RCC 7860 (cell line): Measurements from ENCODE around the gene RAB36.
A peak's percentile ranks its signal among the peaks of the same experiment; 100 is the strongest.

Source experiments
- DNase-seq: peaks from one replicate; pipeline ENCODE4 v3.0.0-alpha.2; 2015; ENCODE audit warnings: low spot score
- FAIRE-seq: peaks from 2 replicates; lab custom pipeline; 2012; peaks lifted over from hg19 to GRCh38; lab: Jason Lieb, UNC

RAB36 gene

DNA sequence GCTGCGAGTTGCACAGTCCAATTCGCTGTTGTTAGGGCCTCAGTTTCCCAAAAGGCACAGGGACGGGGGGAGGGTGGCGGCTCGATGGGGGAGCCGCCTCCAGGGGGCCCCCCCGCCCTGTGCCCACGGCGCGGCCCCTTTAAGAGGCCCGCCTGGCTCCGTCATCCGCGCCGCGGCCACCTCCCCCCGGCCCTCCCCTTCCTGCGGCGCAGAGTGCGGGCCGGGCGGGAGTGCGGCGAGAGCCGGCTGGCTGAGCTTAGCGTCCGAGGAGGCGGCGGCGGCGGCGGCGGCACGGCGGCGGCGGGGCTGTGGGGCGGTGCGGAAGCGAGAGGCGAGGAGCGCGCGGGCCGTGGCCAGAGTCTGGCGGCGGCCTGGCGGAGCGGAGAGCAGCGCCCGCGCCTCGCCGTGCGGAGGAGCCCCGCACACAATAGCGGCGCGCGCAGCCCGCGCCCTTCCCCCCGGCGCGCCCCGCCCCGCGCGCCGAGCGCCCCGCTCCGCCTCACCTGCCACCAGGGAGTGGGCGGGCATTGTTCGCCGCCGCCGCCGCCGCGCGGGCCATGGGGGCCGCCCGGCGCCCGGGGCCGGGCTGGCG, 35.1 kb downstream of the RAB36 start, which contains the start of gene BCR:
TSS of gene BCR (plus strand) at position 209 of the 592 bp plus-strand sequence. CDS start 452 bp downstream, outside the sequence.
- DNase-seq (peak; percentile 22), FAIRE-seq (no peak)

DNA sequence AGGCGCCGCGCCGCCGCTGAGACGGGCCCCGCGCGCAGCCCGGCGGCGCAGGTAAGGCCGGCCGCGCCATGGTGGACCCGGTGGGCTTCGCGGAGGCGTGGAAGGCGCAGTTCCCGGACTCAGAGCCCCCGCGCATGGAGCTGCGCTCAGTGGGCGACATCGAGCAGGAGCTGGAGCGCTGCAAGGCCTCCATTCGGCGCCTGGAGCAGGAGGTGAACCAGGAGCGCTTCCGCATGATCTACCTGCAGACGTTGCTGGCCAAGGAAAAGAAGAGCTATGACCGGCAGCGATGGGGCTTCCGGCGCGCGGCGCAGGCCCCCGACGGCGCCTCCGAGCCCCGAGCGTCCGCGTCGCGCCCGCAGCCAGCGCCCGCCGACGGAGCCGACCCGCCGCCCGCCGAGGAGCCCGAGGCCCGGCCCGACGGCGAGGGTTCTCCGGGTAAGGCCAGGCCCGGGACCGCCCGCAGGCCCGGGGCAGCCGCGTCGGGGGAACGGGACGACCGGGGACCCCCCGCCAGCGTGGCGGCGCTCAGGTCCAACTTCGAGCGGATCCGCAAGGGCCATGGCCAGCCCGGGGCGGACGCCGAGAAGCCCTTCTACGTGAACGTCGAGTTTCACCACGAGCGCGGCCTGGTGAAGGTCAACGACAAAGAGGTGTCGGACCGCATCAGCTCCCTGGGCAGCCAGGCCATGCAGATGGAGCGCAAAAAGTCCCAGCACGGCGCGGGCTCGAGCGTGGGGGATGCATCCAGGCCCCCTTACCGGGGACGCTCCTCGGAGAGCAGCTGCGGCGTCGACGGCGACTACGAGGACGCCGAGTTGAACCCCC, 35.8 kb downstream of the RAB36 start:
- no peak for DNase-seq
- no peak for FAIRE-seq

DNA sequence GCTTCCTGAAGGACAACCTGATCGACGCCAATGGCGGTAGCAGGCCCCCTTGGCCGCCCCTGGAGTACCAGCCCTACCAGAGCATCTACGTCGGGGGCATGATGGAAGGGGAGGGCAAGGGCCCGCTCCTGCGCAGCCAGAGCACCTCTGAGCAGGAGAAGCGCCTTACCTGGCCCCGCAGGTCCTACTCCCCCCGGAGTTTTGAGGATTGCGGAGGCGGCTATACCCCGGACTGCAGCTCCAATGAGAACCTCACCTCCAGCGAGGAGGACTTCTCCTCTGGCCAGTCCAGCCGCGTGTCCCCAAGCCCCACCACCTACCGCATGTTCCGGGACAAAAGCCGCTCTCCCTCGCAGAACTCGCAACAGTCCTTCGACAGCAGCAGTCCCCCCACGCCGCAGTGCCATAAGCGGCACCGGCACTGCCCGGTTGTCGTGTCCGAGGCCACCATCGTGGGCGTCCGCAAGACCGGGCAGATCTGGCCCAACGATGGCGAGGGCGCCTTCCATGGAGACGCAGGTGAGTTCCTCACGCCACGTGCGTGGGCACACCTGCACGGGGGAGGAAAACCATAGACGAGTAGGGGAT, 36.5 kb downstream of the RAB36 start:
- no peak for DNase-seq

DNA sequence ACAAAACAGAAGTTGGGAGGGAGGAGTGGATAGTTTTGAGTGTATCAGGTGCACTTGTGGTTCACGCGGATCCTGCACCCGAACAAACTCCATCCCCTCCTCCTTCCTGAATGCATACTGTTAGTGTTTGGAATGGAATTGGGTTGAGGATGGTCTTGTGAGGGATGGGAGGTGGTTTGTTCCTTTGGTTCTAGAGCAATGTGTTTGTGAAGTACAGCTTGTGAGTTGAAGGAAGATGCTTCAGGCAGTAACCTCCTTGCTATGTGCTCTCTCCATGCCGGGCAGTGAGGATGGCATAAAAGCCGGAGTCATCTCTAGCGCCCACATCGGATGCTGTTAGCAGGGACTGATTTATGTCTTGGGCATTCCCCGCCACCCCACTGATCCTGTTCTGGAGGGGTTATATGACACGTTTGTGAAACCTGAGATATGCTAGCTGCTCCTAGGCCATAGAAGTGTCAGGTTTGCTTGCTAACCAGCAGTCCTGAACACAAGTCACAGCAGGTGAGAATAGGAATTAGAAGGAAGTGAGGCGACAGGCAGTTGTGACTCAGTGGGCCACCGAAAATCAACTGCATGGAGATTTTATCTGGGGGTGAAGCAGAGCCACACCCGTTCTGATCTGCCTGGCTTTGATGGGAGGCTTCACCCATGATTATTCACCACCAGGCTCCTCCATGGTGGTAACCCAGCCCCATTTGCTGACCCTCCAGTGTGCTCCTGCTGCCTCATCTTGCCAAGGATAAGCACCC, 37.2 kb downstream of the RAB36 start:
- peak; percentile 70 for DNase-seq
- FAIRE-seq = no peak

More for the DNA sequence above, 36.5 kb downstream of the RAB36 start:
- FAIRE-seq = no peak

DNA sequence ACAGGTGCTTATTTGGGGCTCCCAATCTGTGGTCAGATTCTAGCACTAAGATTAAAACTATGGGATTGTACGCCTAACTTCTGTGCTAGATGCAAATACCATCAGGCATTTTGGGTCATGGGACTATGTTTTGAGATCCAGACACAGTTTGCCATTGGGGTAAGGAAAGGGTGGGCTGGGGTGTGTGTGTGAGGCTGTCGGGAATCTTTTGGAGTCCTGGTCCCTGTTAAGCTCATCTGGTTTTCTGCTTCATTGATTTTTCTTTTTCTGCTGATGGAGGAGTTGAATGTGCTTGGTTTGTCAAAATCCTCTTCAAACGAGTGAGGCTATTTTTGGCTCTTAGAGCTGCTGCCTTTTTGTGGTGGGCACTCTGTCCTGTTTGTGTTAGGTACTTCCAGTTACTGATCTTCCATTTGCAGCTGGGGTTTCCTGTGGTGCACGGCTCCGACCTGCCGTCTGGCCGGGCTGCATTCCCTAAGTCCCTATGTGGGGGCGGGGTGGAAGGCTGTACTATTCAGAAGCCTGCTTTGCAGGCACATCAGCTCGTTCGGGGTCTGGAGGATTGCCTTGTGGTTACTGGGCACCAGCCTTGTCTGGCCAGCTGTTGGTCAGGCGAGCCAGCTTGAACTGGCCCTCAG, 37.9 kb downstream of the RAB36 start:
- FAIRE-seq = no peak
- DNase-seq = peak; percentile 49

DNA sequence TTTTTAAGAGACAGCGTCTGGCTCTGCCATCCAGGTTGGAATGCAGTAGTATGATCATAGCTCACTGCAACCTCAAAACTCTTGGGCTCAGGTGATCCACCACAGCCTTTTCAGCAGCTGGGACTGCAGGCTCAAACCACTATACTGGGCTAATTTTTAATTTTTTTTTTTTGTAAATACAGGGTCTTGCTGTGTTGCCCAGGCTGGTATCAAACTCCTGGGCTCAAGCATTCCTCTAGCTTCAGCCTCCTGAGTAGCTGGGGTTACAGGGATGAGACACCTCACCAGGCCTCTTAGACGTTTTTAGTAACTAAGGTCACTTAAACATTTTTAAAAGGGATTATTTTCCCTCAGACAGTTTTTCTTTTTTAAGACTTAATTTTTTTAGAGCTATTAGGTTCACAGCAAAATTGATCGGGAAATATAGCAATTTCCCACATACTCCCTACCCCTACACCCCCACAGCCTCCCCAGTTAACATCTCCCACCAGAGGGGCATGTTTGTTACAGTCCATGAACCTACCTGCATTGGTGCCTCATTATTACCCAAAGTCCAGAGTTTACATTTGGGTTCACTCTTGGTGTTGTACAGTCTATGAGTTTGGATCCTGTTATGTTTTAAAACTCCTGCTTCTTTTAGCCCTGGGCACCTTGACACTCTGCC, 39.0 kb downstream of the RAB36 start:
- FAIRE-seq (no peak), DNase-seq (no peak)

DNA sequence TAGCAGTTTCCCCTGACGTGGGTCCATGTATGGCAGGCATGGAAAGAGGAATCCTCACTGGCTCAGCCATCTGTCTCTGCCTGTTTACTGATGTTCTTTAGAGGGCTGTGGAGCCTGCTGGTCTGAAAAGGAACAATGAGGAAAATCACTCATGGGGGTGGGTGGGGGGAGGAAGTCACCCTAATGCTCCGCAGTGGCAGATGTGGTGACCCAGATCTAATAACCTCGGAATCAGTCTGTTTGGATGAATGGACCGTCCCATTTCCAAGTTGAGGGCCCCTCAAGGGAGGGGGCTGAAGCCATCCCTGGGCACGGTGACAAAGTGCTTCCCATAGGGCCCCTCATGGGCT, 39.5 kb downstream of the RAB36 start:
- DNase-seq (no peak), FAIRE-seq (no peak)

DNA sequence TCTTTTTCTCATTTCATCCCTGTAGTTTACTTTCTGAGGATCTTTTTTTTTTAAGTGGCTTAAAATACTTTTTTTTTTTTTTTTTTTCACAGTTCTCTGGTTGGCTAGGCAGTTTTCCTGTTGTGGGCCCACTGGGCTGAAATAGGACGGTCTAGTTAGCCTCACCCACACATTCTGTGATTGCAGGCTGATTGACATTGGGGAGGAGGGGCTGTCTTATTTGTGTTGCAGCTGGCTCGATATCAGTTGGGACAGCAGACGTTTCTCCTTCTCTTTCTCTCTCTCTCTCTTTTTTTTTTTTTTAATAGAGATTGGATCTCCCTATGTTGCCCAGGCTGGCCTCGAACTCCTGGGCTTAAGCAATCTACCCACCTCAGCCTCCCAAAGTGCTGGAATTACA, 41.9 kb downstream of the RAB36 start:
- DNase-seq (no peak), FAIRE-seq (no peak)

DNA sequence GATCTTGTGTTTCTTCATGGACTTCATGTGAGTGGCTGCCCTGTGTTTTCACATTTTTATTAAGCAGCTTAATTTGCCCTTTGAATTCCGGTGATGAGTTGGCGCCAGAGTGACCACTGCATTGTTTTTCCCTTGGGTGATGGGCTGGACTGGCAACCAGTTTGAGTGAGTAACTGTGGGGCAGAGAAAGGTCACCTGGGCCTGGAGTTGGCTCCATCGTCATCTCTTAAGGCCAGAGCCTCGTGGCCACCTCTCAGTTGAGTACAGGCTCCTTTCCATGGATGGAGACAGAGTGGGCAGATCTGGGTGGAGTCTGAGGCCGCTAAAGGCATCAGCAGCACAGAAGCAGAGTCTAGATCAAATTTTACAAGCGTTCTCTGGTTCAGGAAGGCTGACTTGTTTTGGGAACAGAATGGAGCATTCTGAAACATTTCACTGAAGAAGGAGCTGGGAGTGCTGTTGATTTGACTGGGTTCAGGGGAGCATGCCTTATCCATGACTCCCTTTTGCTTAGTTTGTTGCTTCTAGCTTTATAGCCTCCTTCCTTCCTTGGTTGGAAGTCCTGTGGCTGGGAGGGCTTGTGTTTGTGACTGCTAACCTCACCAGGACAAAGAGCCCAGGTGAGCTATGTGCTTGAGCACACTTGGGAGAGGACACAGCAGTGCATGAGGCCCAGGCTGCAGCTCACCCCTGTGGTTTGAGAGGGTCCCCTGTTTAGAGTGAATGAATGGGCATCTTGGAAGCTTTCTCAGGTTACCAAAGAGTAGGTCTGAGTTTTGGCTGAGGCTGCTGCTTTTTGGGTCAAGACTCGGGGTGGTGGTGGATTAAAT, 42.8 kb downstream of the RAB36 start:
- no peak for FAIRE-seq
- DNase-seq = no peak

DNA sequence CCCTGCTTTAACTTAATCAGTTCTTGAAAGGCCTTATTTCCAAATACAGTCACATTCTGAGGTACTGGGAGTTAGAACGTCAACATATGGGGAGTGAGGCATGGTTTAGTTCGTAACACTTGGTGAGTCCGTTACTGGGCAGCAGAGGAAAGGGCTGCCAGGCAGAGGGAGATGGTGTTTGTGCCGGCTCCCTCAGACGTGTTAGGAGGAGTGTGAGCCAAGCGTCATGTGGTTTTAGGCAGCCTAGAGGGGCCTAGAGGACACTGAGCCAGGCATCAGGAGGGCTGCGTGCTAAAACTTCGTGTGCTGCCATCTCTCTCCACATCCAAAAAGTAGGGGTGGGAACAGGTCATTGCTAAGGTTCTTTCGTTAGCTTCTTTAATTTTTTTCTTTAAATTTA, 45.2 kb downstream of the RAB36 start:
- FAIRE-seq = no peak

DNA sequence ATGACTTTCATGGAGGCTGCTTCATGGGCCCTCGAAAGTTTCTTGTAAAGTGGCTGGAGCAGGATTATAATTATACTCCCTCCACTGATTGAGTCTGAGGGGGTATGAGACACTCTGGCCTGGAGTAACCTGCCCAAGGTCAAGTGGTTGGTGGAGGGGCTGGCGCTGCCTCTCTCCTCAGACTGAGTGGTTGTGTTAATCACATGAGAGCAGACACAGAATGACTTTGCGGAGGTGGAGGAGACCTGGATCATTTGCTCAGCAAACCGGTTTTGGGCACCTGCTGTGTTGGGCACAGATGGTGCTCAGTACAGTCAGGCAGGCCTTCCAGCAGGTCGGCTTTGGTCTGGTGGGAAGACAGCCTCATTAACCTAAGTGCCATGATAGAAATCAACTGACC, 46.9 kb downstream of the RAB36 start:
- DNase-seq = no peak
- no peak for FAIRE-seq

More for the DNA sequence above, 45.2 kb downstream of the RAB36 start:
- DNase-seq = no peak

DNA sequence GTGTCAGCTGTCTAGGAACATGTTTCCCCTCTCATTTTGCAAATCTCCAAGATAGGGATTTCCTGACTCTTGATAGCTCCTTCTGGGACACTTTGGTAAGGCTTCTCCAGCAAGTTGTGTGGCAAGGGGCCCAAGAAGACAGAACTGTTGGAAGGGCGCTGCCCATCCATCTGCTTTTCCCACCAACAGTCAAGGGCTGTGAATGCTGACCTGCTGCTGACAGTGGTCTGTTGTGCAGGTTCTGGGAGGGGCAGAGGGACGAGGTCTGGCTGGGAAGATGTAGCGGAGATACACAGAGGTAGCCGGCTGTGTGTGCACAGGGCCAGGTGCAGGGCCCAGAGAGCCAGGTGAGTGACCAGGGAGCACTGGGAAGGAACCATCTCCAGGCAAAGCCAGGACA, 47.3 kb downstream of the RAB36 start:
- FAIRE-seq (no peak), DNase-seq (no peak)

DNA sequence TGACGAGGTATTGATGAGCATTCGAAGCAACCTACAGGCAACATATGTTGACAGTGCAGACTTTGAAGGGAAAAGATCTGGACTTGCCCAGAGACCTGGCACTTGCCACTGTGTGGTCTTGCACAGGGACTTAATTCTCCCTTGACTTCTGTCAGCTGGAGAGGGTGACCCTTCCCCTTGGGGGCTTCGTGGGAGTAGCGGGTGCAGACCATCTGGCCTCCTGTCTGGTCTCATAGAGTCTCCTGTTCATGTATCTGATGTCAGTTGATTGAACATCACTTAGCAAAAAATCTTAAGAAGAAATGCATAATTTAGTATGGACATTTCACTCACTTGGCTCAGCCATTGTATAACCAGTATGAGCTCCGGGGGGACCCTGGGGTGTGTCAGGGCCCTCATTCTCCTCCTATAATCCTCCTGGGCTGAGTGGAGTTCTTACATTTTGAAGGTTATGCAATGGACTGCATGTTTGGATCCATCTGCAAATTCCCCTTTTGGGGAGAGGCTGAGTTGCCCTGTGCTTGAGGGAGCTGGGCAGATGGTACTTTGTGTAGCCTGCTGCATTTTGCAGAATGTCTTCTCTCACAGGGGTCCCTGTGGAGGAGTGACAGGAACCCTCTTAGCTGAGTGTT, 48.0 kb downstream of the RAB36 start:
- DNase-seq (no peak), FAIRE-seq (no peak)

DNA sequence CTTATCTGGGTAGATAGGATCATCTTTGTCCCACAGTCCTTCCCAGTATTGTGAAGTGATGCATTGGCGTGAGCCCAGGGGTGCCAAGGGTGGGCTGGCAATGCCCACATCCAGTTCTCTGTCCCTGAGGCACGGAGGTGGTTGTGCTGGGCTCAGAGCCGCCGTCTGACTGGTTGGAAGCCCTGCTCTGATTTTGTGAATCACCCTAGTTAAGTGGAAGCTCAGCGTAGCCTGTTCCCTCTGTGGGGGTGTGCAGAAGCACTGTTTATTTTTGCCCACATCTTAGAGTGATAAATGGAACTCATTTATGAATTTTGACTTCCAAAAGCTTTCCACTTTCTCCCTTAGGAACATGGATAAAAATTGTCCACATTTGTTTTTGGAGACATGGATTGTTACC, 48.6 kb downstream of the RAB36 start:
- no peak for FAIRE-seq

DNA sequence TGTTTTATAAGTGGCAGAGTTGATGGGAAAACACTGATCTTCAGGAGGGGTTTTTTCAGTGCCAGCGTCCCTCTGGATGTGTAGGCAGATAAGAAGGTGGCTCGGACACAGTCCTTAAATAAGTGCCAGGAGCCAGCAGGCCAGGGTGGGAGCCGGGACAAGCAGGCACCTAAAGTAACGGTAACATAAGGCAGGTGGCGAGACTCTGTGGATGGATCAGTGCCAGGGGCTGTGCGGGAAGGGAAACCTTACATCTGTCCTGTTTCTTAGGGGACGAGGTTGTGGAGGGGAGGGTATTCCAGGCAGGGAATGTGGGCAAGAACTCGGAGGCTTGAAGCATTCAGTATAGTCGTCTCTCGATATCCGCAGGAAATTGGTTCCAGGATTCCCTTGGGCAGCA, 50.9 kb downstream of the RAB36 start:
- no peak for FAIRE-seq
- no peak for DNase-seq

More for the DNA sequence above, 48.6 kb downstream of the RAB36 start:
- no peak for DNase-seq

DNA sequence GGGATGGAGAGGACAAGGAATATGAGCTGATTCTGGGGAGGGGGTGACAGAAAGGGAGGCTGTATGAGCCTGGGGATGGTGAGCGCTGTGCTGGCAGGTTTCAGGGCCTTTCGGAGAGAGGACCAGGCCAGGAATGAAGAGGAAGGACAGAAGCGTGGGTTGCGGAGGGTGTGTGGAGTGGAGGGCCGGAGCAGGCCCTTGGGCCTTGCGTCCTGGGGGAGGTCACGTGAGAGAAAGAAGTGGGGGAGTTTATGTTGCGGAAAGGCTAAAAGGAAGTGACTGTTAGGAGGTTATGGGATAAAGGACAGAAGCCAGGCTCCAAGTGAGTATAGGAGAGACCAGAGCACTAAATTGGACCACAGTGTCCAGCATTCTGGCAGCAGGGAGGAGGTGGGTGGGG, 52.6 kb downstream of the RAB36 start:
- DNase-seq = no peak
- FAIRE-seq = no peak

DNA sequence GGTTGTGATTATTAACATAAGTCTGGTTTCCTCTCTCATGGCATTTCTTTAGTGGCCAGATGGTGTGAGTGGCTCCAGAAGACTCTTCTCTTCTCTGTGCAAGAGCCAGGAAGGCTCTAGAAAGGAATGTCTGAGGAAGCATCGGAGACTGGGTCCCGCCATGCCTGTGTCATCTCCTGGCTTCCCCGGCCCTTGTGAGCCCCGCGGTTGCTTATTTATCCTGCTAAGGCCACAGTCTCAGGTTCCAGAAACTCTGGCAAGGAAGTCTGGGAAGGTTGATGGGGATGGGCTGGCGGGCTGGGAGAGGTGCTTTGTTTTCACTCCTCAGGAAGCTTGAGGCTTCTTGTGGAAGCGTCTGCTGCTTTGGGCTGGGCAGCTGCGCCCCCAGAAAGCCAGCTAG, 53.9 kb downstream of the RAB36 start:
- FAIRE-seq (no peak), DNase-seq (no peak)

DNA sequence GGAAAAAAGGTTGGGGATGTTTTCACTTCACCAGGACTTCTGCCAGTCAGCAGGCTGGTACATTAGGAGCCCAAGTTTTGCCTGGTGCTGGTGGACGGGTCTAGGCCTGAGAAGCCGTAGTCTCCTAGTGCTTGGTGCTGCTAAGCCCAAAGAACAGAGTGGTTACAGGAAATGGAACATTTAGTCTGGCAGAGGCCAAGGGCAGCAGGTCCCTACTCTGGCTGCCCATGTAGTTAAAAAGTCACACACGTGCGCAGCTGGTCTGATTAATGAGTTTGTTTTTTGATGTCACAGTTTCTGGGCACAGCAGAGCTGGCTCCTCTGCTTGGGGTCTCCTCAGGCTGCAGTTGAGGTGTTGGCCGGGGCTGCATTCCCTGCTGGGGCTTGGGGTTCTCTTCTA, 55.6 kb downstream of the RAB36 start:
- DNase-seq (no peak), FAIRE-seq (no peak)

DNA sequence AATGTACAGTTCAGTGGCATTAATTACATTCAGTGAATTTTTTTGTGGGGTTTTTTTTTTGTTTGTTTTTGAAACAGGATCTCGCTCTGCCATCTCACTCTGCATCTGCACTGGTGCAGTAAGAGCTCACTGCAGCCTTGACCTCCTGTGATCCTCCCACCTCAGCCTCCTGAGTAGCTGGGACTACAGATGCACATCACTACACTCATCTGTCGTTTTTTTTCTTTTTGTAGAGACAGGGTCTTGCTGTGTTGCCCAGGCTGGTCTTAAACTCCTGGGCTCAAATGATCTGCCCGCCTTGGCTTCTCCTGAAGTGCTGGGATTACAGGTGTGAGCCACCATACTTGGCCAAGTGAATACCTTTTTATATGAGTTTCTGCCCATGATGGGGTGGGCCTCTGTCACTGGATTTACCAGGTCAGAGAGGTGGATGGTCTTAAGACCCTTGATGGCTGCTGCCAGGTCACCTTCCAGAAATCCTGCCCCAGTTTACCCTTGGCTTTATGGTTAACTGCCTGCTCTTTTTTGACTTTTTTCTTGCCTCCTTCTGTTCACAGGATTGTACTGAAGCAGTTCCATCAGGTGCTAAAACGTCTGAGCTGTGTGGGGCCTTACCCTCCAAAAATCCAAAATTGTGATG, 57.7 kb downstream of the RAB36 start:
- FAIRE-seq = no peak

More for the DNA sequence above, 57.7 kb downstream of the RAB36 start:
- no peak for DNase-seq
